HepG2 (cell line): ENCODE data around the gene SAMD8. TPM values are rescaled to one million over a fixed set of nuclear protein-coding genes. Genes with fewer than 3 reads are reported as not detected.
A peak's percentile ranks its signal among the peaks of the same experiment; 100 is the strongest.

Source experiments
- HNF4A ChIP-seq: sonication (generic); formaldehyde crosslinking; IDR thresholded peaks from 2 replicates; pipeline ENCODE4 v1.4.0; 2020; ENCODE audit warnings: missing genetic modification reagents
- IRF1 ChIP-seq: sonication (generic); formaldehyde crosslinking; IDR thresholded peaks from 2 replicates; pipeline ENCODE4 v1.4.0; 2020; ENCODE audit warnings: low read depth, mild to moderate bottlenecking, missing genetic modification reagents
- MED1 ChIP-seq: sonication (generic); formaldehyde crosslinking; IDR thresholded peaks from 2 replicates; pipeline ENCODE4 v1.4.0; 2020; ENCODE audit warnings: missing genetic modification reagents
- NFYB ChIP-seq: sonication (generic); formaldehyde crosslinking; IDR thresholded peaks from 2 replicates; pipeline ENCODE4 v1.4.0; 2020; ENCODE audit warnings: missing genetic modification reagents
- RAD21 ChIP-seq: fragments of 450-650 bp; formaldehyde crosslinking; IDR thresholded peaks from 2 replicates; pipeline ENCODE4 v1.5.0; 2020; ENCODE audit warnings: mild to moderate bottlenecking
- RCOR2 ChIP-seq: IDR thresholded peaks from 2 replicates; pipeline ENCODE4 v1.6.1; 2016; ENCODE audit warnings: missing biosample characterization, missing genetic modification reagents
- ZBTB7A ChIP-seq: sonication (generic); formaldehyde crosslinking; IDR thresholded peaks from 2 replicates; pipeline ENCODE4 v1.8.0; 2022; ENCODE audit warnings: mild to moderate bottlenecking, missing genetic modification reagents
- ZFYVE20 ChIP-seq: sonication (generic); formaldehyde crosslinking; IDR thresholded peaks from 2 replicates; pipeline ENCODE4 v1.8.0; 2023; ENCODE audit warnings: low read depth, mild to moderate bottlenecking, moderate library complexity, missing genetic modification reagents, borderline replicate concordance
- ZNF598 ChIP-seq: sonication (generic); formaldehyde crosslinking; IDR thresholded peaks from 2 replicates; pipeline ENCODE4 v1.5.1; 2020; ENCODE audit warnings: mild to moderate bottlenecking, missing genetic modification reagents, borderline replicate concordance
- ZUFSP ChIP-seq: sonication (generic); formaldehyde crosslinking; IDR thresholded peaks from 2 replicates; pipeline ENCODE4 v1.9.0; 2021; ENCODE audit warnings: missing genetic modification reagents, mild to moderate bottlenecking, borderline replicate concordance
- polyA plus RNA-seq, 8 experiments: library from polyadenylated mRNA; depleted of rRNA in 3 of 8; stranded (reverse) in 7 of 8; unstranded in 1 of 8; fragments of >200 nt; fragmentation: Illumina TruSeq in 4 of 8; extraction: Trizol in 4 of 8; gene quantifications; 2 replicates each; pipeline versions ENCODE4 v1.2.1 to v1.2.3, GENCODE V29; 2011 to 2016; ENCODE audit warnings: low read depth in 4 of 8, missing spikeins in 1 of 8, mixed read lengths in 1 of 8; ENCODE audit not compliant: insufficient read depth in 1 of 8
- total RNA-seq, 5 experiments: library from RNA; depleted of rRNA; stranded (reverse); fragments of >200 nt; fragmentation: Illumina TruSeq; extraction: Trizol; gene quantifications; 2 replicates each; pipeline ENCODE4 v1.2.3, GENCODE V29; 2016; ENCODE audit warnings: low read depth in 1 of 5
- TF ChIP-seq, protein P1 (sequence below), 2 experiments: sonication (generic) in 1 of 2; formaldehyde crosslinking in 1 of 2; IDR thresholded peaks; 2 replicates each; pipeline versions ENCODE4 v1.4.0 to v1.6.1; 2018 to 2020; ENCODE audit warnings: missing genetic modification reagents in 2 of 2, borderline replicate concordance in 1 of 2, low read depth in 1 of 2, mild to moderate bottlenecking in 1 of 2, missing biosample characterization in 1 of 2
- TF ChIP-seq, protein P2 (sequence below): sonication (generic); formaldehyde crosslinking; IDR thresholded peaks from 2 replicates; pipeline ENCODE4 v1.5.1; 2020; ENCODE audit warnings: mild to moderate bottlenecking, missing genetic modification reagents
- TF ChIP-seq, protein P3 (sequence below): sonication (generic); formaldehyde crosslinking; IDR thresholded peaks from 2 replicates; pipeline ENCODE4 v1.8.0; 2022; ENCODE audit warnings: low read depth, missing genetic modification reagents

SAMD8 gene
- total and polyA plus RNA-seq, 2 of the 13 experiments (the other 11 are each of a cell fraction or from before 2014, with no cell fraction given): 10.4 to 13.2 TPM

- no peak for TF ChIP-seq ZUFSP
- no peak for TF ChIP-seq IRF1 (CRISPR knock-in tag)
- TF ChIP-seq RAD21 (CRISPR knock-in tag): no peak
- TF ChIP-seq ZNF598 (CRISPR knock-in tag): no peak
- TF ChIP-seq, protein P1, sequence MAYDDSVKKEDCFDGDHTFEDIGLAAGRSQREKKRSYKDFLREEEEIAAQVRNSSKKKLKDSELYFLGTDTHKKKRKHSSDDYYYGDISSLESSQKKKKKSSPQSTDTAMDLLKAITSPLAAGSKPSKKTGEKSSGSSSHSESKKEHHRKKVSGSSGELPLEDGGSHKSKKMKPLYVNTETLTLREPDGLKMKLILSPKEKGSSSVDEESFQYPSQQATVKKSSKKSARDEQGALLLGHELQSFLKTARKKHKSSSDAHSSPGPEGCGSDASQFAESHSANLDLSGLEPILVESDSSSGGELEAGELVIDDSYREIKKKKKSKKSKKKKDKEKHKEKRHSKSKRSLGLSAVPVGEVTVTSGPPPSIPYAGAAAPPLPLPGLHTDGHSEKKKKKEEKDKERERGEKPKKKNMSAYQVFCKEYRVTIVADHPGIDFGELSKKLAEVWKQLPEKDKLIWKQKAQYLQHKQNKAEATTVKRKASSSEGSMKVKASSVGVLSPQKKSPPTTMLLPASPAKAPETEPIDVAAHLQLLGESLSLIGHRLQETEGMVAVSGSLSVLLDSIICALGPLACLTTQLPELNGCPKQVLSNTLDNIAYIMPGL (CRISPR knock-in tag; IDR thresholded peaks at IDR 0.05; ENCODE audit: borderline replicate concordance in 1 of 2, low read depth in 1 of 2): peak in 1 of 2 experiments; percentile 64; a peak in 1 of 4 replicates
- TF ChIP-seq RCOR2 (CRISPR knock-in tag): no peak
- TF ChIP-seq ZFYVE20: no peak
- no peak for TF ChIP-seq ZBTB7A
- TF ChIP-seq, protein P2, sequence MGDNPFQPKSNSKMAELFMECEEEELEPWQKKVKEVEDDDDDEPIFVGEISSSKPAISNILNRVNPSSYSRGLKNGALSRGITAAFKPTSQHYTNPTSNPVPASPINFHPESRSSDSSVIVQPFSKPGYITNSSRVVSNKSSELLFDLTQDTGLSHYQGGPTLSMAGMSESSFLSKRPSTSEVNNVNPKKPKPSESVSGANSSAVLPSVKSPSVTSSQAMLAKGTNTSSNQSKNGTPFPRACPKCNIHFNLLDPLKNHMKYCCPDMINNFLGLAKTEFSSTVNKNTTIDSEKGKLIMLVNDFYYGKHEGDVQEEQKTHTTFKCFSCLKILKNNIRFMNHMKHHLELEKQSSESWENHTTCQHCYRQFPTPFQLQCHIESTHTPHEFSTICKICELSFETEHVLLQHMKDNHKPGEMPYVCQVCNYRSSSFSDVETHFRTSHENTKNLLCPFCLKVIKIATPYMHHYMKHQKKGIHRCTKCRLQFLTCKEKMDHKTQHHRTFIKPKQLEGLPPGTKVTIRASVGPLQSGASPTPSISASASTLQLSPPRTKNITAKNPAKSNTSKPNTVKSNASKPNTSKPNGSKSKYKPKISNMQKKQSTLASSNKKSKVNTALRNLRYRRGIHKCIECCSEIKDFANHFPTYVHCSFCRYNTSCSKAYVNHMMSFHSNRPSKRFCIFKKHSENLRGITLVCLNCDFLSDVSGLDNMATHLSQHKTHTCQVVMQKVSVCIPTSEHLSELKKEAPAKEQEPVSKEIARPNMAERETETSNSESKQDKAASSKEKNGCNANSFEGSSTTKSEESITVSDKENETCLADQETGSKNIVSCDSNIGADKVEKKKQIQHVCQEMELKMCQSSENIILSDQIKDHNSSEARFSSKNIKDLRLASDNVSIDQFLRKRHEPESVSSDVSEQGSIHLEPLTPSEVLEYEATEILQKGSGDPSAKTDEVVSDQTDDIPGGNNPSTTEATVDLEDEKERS: no peak
- TF ChIP-seq NFYB (CRISPR knock-in tag): no peak
- TF ChIP-seq MED1 (CRISPR knock-in tag): 0 out of 2 replicates have a peak, but pooled peaks have one; percentile 4
- no peak for TF ChIP-seq HNF4A (CRISPR knock-in tag)
- TF ChIP-seq, protein P3, sequence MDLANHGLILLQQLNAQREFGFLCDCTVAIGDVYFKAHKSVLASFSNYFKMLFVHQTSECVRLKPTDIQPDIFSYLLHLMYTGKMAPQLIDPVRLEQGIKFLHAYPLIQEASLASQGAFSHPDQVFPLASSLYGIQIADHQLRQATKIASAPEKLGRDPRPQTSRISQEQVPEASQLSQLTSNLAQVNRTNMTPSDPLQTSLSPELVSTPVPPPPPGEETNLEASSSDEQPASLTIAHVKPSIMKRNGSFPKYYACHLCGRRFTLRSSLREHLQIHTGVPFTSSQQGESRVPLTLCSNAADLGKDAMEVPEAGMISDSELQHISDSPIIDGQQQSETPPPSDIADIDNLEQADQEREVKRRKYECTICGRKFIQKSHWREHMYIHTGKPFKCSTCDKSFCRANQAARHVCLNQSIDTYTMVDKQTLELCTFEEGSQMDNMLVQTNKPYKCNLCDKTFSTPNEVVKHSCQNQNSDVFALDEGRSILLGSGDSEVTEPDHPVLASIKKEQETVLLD (CRISPR knock-in tag): peak; percentile 100
Observed at GRCh38 chr10:75111365-75111906, at the start of gene SAMD8 (continued).
